OCI-LY3 (cell line): Measurements from ENCODE around the gene ARRB2.

Source experiments
- H2AFZ ChIP-seq: fragments of 200-600, 300-600 bp; shearing (Covaris generic); 2 replicates; pipeline ENCODE4 v1.6.0; 2014; ENCODE audit warnings: antibody characterized with exemption, low read depth, low read length
- H3K27ac ChIP-seq: fragments of 200-600, 300-600 bp; sonication (generic); 2 replicates; pipeline ENCODE4 v1.5.1; 2014; ENCODE audit warnings: mild to moderate bottlenecking, low read length, moderate library complexity, mixed read lengths
- H3K27me3 ChIP-seq: fragments of 200-600, 300-600 bp; sonication (generic); 2 replicates; pipeline ENCODE4 v1.6.1; 2014; ENCODE audit warnings: low read depth, low read length, mixed read lengths
- H3K36me3 ChIP-seq: fragments of 200-600, 300-600 bp; sonication (generic); replicated peaks from 2 replicates; pipeline ENCODE3; 2014; ENCODE audit warnings: low read depth, low read length, mixed read lengths
- H3K4me1 ChIP-seq: fragments of 300-600, 200-600 bp; sonication (generic); 2 replicates; pipeline ENCODE4 v1.6.1; 2014; ENCODE audit warnings: low read length, mixed read lengths
- H3K4me2 ChIP-seq: fragments of 200-600, 300-600 bp; sonication (generic); 2 replicates; pipeline ENCODE4 v1.6.1; 2014; ENCODE audit warnings: low read length, mixed read lengths
- H3K4me3 ChIP-seq: fragments of 300-600, 200-600 bp; sonication (generic); 2 replicates; pipeline ENCODE4 v1.5.1; 2014; ENCODE audit warnings: antibody characterized with exemption, mild to moderate bottlenecking, low read length, moderate library complexity
- H3K79me2 ChIP-seq: fragments of 300-600, 200-600 bp; shearing (Covaris generic); 2 replicates; pipeline ENCODE4 v1.6.1; 2014; ENCODE audit warnings: mild to moderate bottlenecking, low read length, mixed read lengths
- H3K9ac ChIP-seq: fragments of 300-600, 200-600 bp; shearing (Covaris generic); 2 replicates; pipeline ENCODE4 v1.6.0; 2014; ENCODE audit warnings: mild to moderate bottlenecking, low read length, moderate library complexity
- H3K9me3 ChIP-seq: fragments of 200-600, 300-600 bp; shearing (Covaris generic); 2 replicates; pipeline ENCODE4 v1.6.1; 2014; ENCODE audit warnings: low read length, mixed read lengths; ENCODE audit not compliant: insufficient read depth
- H4K20me1 ChIP-seq: fragments of 200-600, 300-600 bp; sonication (generic); 2 replicates; pipeline ENCODE4 v1.6.1; 2016; ENCODE audit warnings: low read length, mixed read lengths; ENCODE audit not compliant: insufficient read depth
- EZH2phosphoT487 ChIP-seq: fragments of 200-600 bp; shearing (Covaris generic); IDR thresholded peaks from 2 replicates; pipeline ENCODE4 v1.6.1; 2018; ENCODE audit warnings: antibody characterized with exemption, mixed run types, low read depth
- TF ChIP-seq, protein P1 (sequence below): fragments of 200-600, 300-600 bp; sonication (generic); IDR thresholded peaks from 2 replicates; pipeline ENCODE4 v1.5.1; 2014; ENCODE audit warnings: antibody characterized with exemption, low read length, low read depth

Gene ARRB2

DNA sequence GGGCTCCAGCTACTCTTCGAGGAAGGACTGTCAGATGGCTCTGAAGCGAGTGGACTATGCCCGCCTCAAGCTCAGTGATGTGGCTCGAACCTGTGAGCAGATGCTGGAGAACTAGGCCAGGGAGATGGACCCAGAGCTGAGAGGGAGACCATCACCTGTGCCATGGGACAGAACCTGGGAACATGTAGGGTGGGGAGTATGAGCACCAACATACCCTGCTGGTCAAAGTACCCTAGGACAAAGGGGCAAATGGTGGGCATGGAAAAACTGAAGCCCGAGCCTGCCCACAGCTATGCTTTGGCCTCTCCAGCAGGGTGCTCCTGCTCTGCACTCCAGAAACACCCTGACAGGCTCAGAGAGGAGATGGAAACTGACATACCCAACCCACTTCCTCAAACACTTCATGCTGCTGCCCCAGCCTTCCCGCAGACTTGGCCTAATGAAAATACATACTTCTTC lies 22.7 kb downstream of the ARRB2 start:
- H3K4me1 ChIP-seq, result peaks cover 25% of the 10 kb centered on the region
- peaks cover 2% of the 10 kb centered on the region; the same call in 1 of the 2 replicates for H3K79me2 ChIP-seq
- no peak overlapping the region for H2AFZ ChIP-seq
- H3K36me3 ChIP-seq, result peaks cover 3% of the 10 kb centered on the region
- peaks cover 6% of the 10 kb centered on the region; the same call in 1 of the 2 replicates for H4K20me1 ChIP-seq
- peaks cover under 1% of the 10 kb centered on the region; the same call in 1 of the 2 replicates for H3K27me3 ChIP-seq
- peak overlapping the region; percentile 73 for H3K27ac ChIP-seq
- no peak for TF ChIP-seq EZH2phosphoT487
- TF ChIP-seq, protein P1, sequence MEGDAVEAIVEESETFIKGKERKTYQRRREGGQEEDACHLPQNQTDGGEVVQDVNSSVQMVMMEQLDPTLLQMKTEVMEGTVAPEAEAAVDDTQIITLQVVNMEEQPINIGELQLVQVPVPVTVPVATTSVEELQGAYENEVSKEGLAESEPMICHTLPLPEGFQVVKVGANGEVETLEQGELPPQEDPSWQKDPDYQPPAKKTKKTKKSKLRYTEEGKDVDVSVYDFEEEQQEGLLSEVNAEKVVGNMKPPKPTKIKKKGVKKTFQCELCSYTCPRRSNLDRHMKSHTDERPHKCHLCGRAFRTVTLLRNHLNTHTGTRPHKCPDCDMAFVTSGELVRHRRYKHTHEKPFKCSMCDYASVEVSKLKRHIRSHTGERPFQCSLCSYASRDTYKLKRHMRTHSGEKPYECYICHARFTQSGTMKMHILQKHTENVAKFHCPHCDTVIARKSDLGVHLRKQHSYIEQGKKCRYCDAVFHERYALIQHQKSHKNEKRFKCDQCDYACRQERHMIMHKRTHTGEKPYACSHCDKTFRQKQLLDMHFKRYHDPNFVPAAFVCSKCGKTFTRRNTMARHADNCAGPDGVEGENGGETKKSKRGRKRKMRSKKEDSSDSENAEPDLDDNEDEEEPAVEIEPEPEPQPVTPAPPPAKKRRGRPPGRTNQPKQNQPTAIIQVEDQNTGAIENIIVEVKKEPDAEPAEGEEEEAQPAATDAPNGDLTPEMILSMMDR, result peak; percentile 44
- no peaks in the 10 kb centered on the region for H3K9me3 ChIP-seq
- H3K4me2 ChIP-seq, result peak overlapping the region; percentile 68
- peak overlapping the region; percentile 30; the same call in 1 of the 2 replicates for H3K9ac ChIP-seq
- peak overlapping the region; percentile 33; the same call in 1 of the 2 replicates for H3K4me3 ChIP-seq

DNA sequence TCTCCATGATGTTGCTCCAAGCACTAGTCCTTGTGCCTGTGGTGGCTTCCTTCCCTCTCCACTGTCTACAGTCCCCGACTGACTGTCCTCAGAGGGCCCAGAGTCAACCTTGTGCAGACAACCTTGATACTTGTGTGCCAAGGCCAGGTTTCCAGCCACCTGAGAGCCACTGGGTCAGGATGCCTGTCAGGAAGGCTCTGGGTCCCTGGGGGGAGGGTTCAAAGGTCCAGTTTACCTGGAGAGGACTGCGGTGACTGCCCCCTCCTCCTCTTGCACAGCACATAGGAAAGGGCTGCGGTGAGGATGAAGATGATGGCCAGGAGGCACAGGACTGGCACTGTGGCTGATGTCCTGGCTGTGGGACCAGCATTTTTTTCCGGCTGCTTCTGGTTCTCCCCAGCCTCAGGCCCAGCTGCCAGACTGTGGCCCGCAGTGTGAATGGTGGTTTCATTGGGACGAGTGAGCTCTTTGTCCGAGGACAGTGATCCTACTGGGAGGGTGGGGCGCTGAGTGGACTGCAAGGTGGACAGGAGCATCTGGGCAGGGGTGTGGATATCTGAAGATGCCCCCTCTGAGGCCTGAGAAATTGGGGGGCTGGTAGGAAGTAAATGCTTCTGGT lies 24.5 kb downstream of the ARRB2 start:
- Histone ChIP-seq H3K4me1 (peaks cover 33% of the 10 kb centered on the region), H3K27me3 (peaks cover 15% of the 10 kb centered on the region), H4K20me1 (peaks cover 6% of the 10 kb centered on the region; the same call in 1 of the 2 replicates)

DNA sequence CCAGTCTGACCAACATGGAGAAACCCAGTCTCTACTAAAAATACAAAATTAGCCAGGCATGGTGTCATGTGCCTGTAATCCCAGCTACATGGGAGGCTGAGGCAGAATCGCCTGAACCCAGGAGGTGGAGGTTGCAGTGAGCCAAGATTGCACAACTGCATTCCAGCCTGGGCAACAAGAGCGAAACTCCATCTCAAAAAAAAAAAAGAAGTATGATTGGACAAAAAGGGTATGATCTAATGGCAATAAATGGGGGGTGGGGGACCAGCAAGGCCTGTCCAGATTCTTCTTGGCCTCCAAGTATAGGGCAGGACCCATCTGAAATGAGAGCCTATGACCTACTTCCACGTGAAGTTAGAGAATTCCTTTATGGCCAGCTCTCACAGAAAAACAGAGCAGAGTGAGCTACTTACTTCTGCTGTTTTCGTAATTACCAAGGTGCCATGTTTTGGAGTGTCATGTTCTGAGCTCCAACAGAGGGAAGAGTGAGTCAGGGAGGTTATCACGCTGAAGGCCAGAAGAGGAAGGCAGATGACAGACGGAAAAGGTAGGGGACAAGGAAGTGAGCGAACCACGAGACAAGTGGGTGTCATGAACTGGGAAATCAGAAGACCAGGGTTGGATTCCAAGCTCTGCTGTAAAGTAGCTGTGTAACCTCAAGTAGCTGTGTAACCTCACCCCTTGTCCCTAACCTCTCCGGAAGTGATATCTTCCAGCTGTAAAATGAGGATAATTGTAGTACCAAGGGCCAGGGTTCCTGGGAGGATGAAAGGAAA lies 25.6 kb downstream of the ARRB2 start:
- no peak overlapping the region for H2AFZ ChIP-seq
- H3K79me2 ChIP-seq, result peaks cover 2% of the 10 kb centered on the region; the same call in 1 of the 2 replicates
- H3K9me3 ChIP-seq, result no peaks in the 10 kb centered on the region
- no peak overlapping the region for H3K27ac ChIP-seq
- H3K36me3 ChIP-seq, result peaks cover 3% of the 10 kb centered on the region
- no peak overlapping the region for H3K9ac ChIP-seq
- H3K4me1 ChIP-seq, result peaks cover 30% of the 10 kb centered on the region
- no peak overlapping the region for H3K4me2 ChIP-seq
- TF ChIP-seq, protein P1, result no peak
- TF ChIP-seq EZH2phosphoT487, result no peak
- peaks cover 6% of the 10 kb centered on the region; the same call in 1 of the 2 replicates for H4K20me1 ChIP-seq
- peaks cover 24% of the 10 kb centered on the region for H3K27me3 ChIP-seq
- no peak overlapping the region for H3K4me3 ChIP-seq

More for the DNA sequence above, 24.5 kb downstream of the ARRB2 start:
- H3K4me3 ChIP-seq, result no peak overlapping the region
- TF ChIP-seq, protein P1, result no peak
- TF ChIP-seq EZH2phosphoT487, result no peak
- H3K36me3 ChIP-seq, result peaks cover 3% of the 10 kb centered on the region
- no peaks in the 10 kb centered on the region for H3K9me3 ChIP-seq
- H3K9ac ChIP-seq, result no peak overlapping the region
- H2AFZ ChIP-seq, result no peak overlapping the region
- no peak overlapping the region for H3K27ac ChIP-seq
- peaks cover 2% of the 10 kb centered on the region; the same call in 1 of the 2 replicates for H3K79me2 ChIP-seq
- H3K4me2 ChIP-seq, result no peak overlapping the region
